ENCODE measurements around the gene BEAN1. TPM values are rescaled to one million over a fixed set of nuclear protein-coding genes. Genes with fewer than 3 reads are reported as not detected.
A peak's percentile ranks its signal among the peaks of the same experiment; 100 is the strongest.
"Not testable (repeated sequence)": the region's sequence is repeated elsewhere in the genome, so short reads cannot be mapped to it uniquely, and the experiment has no call there.

The BEAN1 gene
- total RNA-seq, 2 donors from 2014 or later = not detected

GRCh38 chr16:66496226-66496625 is 69.1 kb downstream of the BEAN1 start:
- H3K27me3 Mint-ChIP-seq; H3K4me3 Mint-ChIP-seq; H3K4me1 Mint-ChIP-seq; ATAC-seq (replicated peaks); H3K9me3 Mint-ChIP-seq; H3K36me3 Mint-ChIP-seq (ENCODE audit: low read depth); H3K27ac Mint-ChIP-seq: not testable (repeated sequence)

- H3K27ac Mint-ChIP-seq; H3K4me3 Mint-ChIP-seq; ATAC-seq (replicated peaks); H3K9me3 Mint-ChIP-seq; H3K36me3 Mint-ChIP-seq (ENCODE audit: low read depth); H3K27me3 Mint-ChIP-seq; H3K4me1 Mint-ChIP-seq: not testable (repeated sequence)
Observed at GRCh38 chr16:66497921-66498320, 70.8 kb downstream of the BEAN1 start.

GRCh38 chr16:66501563-66501962 is 74.5 kb downstream of the BEAN1 start:
- not testable (repeated sequence) for H3K36me3 Mint-ChIP-seq (ENCODE audit: low read depth); H3K9me3 Mint-ChIP-seq; ATAC-seq (replicated peaks); H3K4me3 Mint-ChIP-seq; H3K27me3 Mint-ChIP-seq; H3K4me1 Mint-ChIP-seq; H3K27ac Mint-ChIP-seq

GRCh38 chr16:66502020-66502913 is 75.2 kb downstream of the BEAN1 start:
- Mint-ChIP-seq H3K36me3 (ENCODE audit: low read depth) (no peaks in the 10 kb centered on the region), H3K4me3 (no peak overlapping the region), H3K9me3 (no peaks in the 10 kb centered on the region), H3K27me3 (no peaks in the 10 kb centered on the region), H3K4me1 (peaks cover 5% of the 10 kb centered on the region), H3K27ac (no peak overlapping the region)
- ATAC-seq (replicated peaks) = no peak

GRCh38 chr16:66503030-66503429 is 75.9 kb downstream of the BEAN1 start:
- ATAC-seq (replicated peaks) = no peak
- peak overlapping the region; percentile 1 for H3K4me3 Mint-ChIP-seq
- H3K27ac Mint-ChIP-seq = no peak overlapping the region
- peaks cover 5% of the 10 kb centered on the region for H3K4me1 Mint-ChIP-seq
- H3K27me3 Mint-ChIP-seq = no peaks in the 10 kb centered on the region
- H3K9me3 Mint-ChIP-seq = no peaks in the 10 kb centered on the region
- no peaks in the 10 kb centered on the region for H3K36me3 Mint-ChIP-seq (ENCODE audit: low read depth)

- Mint-ChIP-seq H3K4me1 (peaks cover 5% of the 10 kb centered on the region), H3K4me3 (peak overlapping the region; percentile 1), H3K27ac (no peak overlapping the region), H3K9me3 (no peaks in the 10 kb centered on the region), H3K36me3 (ENCODE audit: low read depth) (no peaks in the 10 kb centered on the region), H3K27me3 (no peaks in the 10 kb centered on the region)
- no peak for ATAC-seq (replicated peaks)
Observed at GRCh38 chr16:66503612-66504011, 76.5 kb downstream of the BEAN1 start.

GRCh38 chr16:66507731-66508239 is 80.7 kb downstream of the BEAN1 start:
- no peaks in the 10 kb centered on the region for H3K36me3 Mint-ChIP-seq (ENCODE audit: low read depth)
- no peak overlapping the region for H3K27ac Mint-ChIP-seq
- no peaks in the 10 kb centered on the region for H3K9me3 Mint-ChIP-seq
- no peak for ATAC-seq (replicated peaks)
- H3K27me3 Mint-ChIP-seq = no peaks in the 10 kb centered on the region
- peaks cover 10% of the 10 kb centered on the region for H3K4me1 Mint-ChIP-seq
- H3K4me3 Mint-ChIP-seq = no peak overlapping the region

- Mint-ChIP-seq H3K4me3 (no peak overlapping the region), H3K4me1 (peaks cover 6% of the 10 kb centered on the region), H3K36me3 (ENCODE audit: low read depth) (no peaks in the 10 kb centered on the region), H3K27ac (no peak overlapping the region), H3K27me3 (no peaks in the 10 kb centered on the region), H3K9me3 (no peaks in the 10 kb centered on the region)
- ATAC-seq (replicated peaks) = no peak
Observed at GRCh38 chr16:66508248-66508913, 81.3 kb downstream of the BEAN1 start.

GRCh38 chr16:66508914-66509496 is 81.9 kb downstream of the BEAN1 start:
- no peaks in the 10 kb centered on the region for H3K36me3 Mint-ChIP-seq (ENCODE audit: low read depth)
- H3K4me1 Mint-ChIP-seq = peaks cover 4% of the 10 kb centered on the region
- no peak for ATAC-seq (replicated peaks)
- H3K9me3 Mint-ChIP-seq = no peaks in the 10 kb centered on the region
- no peaks in the 10 kb centered on the region for H3K27me3 Mint-ChIP-seq
- no peak overlapping the region for H3K4me3 Mint-ChIP-seq
- no peak overlapping the region for H3K27ac Mint-ChIP-seq

GRCh38 chr16:66509576-66509975 is 82.5 kb downstream of the BEAN1 start:
- no peaks in the 10 kb centered on the region for H3K9me3 Mint-ChIP-seq
- ATAC-seq (replicated peaks) = no peak

GRCh38 chr16:66510298-66510697 is 83.2 kb downstream of the BEAN1 start:
- no peaks in the 10 kb centered on the region for H3K9me3 Mint-ChIP-seq
- no peaks in the 10 kb centered on the region for H3K27me3 Mint-ChIP-seq
- H3K27ac Mint-ChIP-seq = no peak overlapping the region
- H3K4me1 Mint-ChIP-seq = peaks cover 8% of the 10 kb centered on the region
- H3K36me3 Mint-ChIP-seq (ENCODE audit: low read depth) = no peaks in the 10 kb centered on the region
- no peak for ATAC-seq (replicated peaks)
- H3K4me3 Mint-ChIP-seq = no peak overlapping the region

More at GRCh38 chr16:66509576-66509975, 82.5 kb downstream of the BEAN1 start:
- Mint-ChIP-seq H3K4me1 (peaks cover 4% of the 10 kb centered on the region), H3K27me3 (no peaks in the 10 kb centered on the region), H3K27ac (no peak overlapping the region), H3K36me3 (ENCODE audit: low read depth) (no peaks in the 10 kb centered on the region), H3K4me3 (no peak overlapping the region)

GRCh38 chr16:66510711-66511601 is 83.9 kb downstream of the BEAN1 start:
- Mint-ChIP-seq H3K4me3 (no peak overlapping the region), H3K27ac (no peak overlapping the region), H3K4me1 (peaks cover 15% of the 10 kb centered on the region), H3K36me3 (ENCODE audit: low read depth) (no peaks in the 10 kb centered on the region), H3K27me3 (no peaks in the 10 kb centered on the region), H3K9me3 (no peaks in the 10 kb centered on the region)
- ATAC-seq (replicated peaks) = no peak

- no peak overlapping the region for H3K4me3 Mint-ChIP-seq
- no peak for ATAC-seq (replicated peaks)
- H3K36me3 Mint-ChIP-seq (ENCODE audit: low read depth) = no peaks in the 10 kb centered on the region
- H3K27me3 Mint-ChIP-seq = no peaks in the 10 kb centered on the region
- no peak overlapping the region for H3K27ac Mint-ChIP-seq
- H3K4me1 Mint-ChIP-seq = peaks cover 23% of the 10 kb centered on the region
- H3K9me3 Mint-ChIP-seq = no peaks in the 10 kb centered on the region
Observed at GRCh38 chr16:66511602-66512271, 84.6 kb downstream of the BEAN1 start.
